SH-SY5Y (cell line): ENCODE results near the gene XYLT1.

Source experiments
- GATA2 ChIP-seq: IDR thresholded peaks from 2 replicates; pipeline ENCODE4 v1.6.1; 2011; ENCODE audit warnings: mild to moderate bottlenecking, low read depth, low read length
- GATA3 ChIP-seq: IDR thresholded peaks from 2 replicates; pipeline ENCODE4 v1.6.1; 2011; ENCODE audit warnings: low read depth, mild to moderate bottlenecking, low read length, moderate library complexity

- no peak for TF ChIP-seq GATA2
- no peak for TF ChIP-seq GATA3
Measured at GRCh38 chr16:17471719-17472461, 1.1 kb upstream of the XYLT1 start.
